ENCODE measurements around the gene DNAJC7. TPM values are rescaled to one million over a fixed set of nuclear protein-coding genes. Genes with fewer than 3 reads are reported as not detected.

Gene DNAJC7
- total RNA-seq, 1 experiment from 2014 or later: 94.6 TPM

- intact Hi-C loops (cut with micrococcal nuclease; ENCODE audit: unreplicated experiment): loop anchor here (2.0 kb wide), 1 partner anchor 221 kb away; no protein-coding TSS in a partner anchor
- H3K27me3 ChIP-seq (replicated peaks; ENCODE audit: insufficient read depth, low read depth, low read length, poor library complexity): no peaks in the 10 kb centered on the region
- TF ChIP-seq, protein P1, sequence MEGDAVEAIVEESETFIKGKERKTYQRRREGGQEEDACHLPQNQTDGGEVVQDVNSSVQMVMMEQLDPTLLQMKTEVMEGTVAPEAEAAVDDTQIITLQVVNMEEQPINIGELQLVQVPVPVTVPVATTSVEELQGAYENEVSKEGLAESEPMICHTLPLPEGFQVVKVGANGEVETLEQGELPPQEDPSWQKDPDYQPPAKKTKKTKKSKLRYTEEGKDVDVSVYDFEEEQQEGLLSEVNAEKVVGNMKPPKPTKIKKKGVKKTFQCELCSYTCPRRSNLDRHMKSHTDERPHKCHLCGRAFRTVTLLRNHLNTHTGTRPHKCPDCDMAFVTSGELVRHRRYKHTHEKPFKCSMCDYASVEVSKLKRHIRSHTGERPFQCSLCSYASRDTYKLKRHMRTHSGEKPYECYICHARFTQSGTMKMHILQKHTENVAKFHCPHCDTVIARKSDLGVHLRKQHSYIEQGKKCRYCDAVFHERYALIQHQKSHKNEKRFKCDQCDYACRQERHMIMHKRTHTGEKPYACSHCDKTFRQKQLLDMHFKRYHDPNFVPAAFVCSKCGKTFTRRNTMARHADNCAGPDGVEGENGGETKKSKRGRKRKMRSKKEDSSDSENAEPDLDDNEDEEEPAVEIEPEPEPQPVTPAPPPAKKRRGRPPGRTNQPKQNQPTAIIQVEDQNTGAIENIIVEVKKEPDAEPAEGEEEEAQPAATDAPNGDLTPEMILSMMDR (conservative IDR thresholded peaks at IDR 0.05; ENCODE audit: low read depth, low read length): 0 out of 2 replicates have a peak, but pooled peaks have one; percentile 31
- TF ChIP-seq EZH2 (IDR thresholded peaks at IDR 0.05; ENCODE audit: borderline replicate concordance, low read depth, low read length, poor library complexity, severe bottlenecking): no peak
- no peaks in the 10 kb centered on the region for H3K4me1 ChIP-seq (ENCODE audit: insufficient read depth, low read length, poor library complexity, severe bottlenecking)
- H3K4me3 ChIP-seq (ENCODE audit: low read depth, low read length, poor library complexity, severe bottlenecking): no peak overlapping the region
- no peaks in the 10 kb centered on the region for H3K9me3 ChIP-seq (ENCODE audit: low read depth, low read length, poor library complexity, severe bottlenecking)
- no peak overlapping the region for H3K27ac ChIP-seq (ENCODE audit: low read depth, low read length, poor library complexity, severe bottlenecking)
- no TSS peak for BruUV-seq (replicated peaks)
- DNase-seq (ENCODE audit: low spot score): peak; percentile 27
- CTCF ChIA-PET: interaction anchor here (0.6 to 1.3 kb wide), 3 partner anchors 29 to 222 kb away, joined by 3 to 4 read pairs (median 3); partner anchors contain the start of gene ODAD4
- no peaks in the 10 kb centered on the region for H3K36me3 ChIP-seq (ENCODE audit: insufficient read depth, low read length, poor library complexity, severe bottlenecking)
- POLR2A ChIA-PET (ENCODE audit: low non-redundant PET): no interaction called here
Observed at GRCh38 chr17:41959336-41960095, 57.7 kb downstream of the DNAJC7 start.

DNA sequence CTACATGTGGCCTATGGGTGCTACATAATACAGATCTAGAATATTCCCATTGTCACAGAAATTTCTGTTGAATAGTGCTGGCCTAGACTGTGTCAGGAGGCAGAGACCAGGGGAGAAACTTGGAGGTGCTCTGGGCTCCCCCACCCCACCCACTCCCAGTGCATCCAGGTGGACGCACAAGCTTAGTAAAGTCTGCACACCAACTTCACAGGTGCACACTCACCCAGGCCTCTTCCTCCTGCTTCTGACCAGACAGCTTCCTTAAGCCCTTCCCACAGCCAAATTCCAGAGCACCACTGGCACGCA lies 58.3 kb downstream of the DNAJC7 start:
- H3K4me3 ChIP-seq (ENCODE audit: low read depth, low read length, poor library complexity, severe bottlenecking): no peak overlapping the region
- no peak for DNase-seq (ENCODE audit: low spot score)
- BruUV-seq (replicated peaks): no TSS peak
- no peaks in the 10 kb centered on the region for H3K4me1 ChIP-seq (ENCODE audit: insufficient read depth, low read length, poor library complexity, severe bottlenecking)
- ChIA-PET POLR2A (ENCODE audit: low non-redundant PET) (no interaction called here), CTCF (interaction anchor here (0.6 to 1.3 kb wide), 4 partner anchors 26 to 221 kb away, joined by 3 to 15 read pairs (median 4); partner anchors contain the start of gene ODAD4)
- intact Hi-C loops (cut with micrococcal nuclease; ENCODE audit: unreplicated experiment): loop anchor here (2.0 kb wide), 1 partner anchor 220 kb away; no protein-coding TSS in a partner anchor
- H3K9me3 ChIP-seq (ENCODE audit: low read depth, low read length, poor library complexity, severe bottlenecking): no peaks in the 10 kb centered on the region
- no peaks in the 10 kb centered on the region for H3K27me3 ChIP-seq (replicated peaks; ENCODE audit: insufficient read depth, low read depth, low read length, poor library complexity)
- H3K36me3 ChIP-seq (ENCODE audit: insufficient read depth, low read length, poor library complexity, severe bottlenecking): no peaks in the 10 kb centered on the region
- no peak overlapping the region for H3K27ac ChIP-seq (ENCODE audit: low read depth, low read length, poor library complexity, severe bottlenecking)
- no peak for TF ChIP-seq EZH2 (IDR thresholded peaks at IDR 0.05; ENCODE audit: borderline replicate concordance, low read depth, low read length, poor library complexity, severe bottlenecking)

DNA sequence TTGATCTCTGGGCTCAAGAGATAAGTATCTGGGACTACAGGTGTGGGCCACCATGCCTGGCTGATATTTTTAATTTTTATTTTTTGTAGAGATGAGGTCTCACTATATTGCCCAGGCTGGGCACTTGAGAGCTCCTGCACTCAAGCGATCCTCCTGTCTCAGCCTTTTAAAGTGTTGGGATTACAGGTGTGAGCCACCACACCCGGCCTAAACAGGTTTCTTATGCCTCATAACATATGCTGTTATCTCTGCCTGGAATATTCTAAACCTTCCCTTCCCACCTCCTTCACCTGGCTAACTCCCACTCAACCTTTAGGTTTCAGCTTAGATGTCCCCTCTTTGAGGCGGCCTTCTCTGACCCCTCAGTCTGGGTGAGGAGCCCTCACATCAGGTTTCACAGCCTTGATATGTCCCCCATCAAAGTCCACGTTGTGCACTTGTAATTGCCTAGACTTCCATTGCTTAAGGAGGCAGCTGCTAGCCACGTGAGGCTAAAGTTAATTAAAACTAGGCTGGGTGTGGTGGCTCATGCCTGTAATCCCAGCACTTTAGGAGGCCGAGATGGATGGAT lies 59.3 kb downstream of the DNAJC7 start:
- TF ChIP-seq, protein P1 (conservative IDR thresholded peaks at IDR 0.05; ENCODE audit: low read depth, low read length): no peak
- TF ChIP-seq EZH2 (IDR thresholded peaks at IDR 0.05; ENCODE audit: borderline replicate concordance, low read depth, low read length, poor library complexity, severe bottlenecking): no peak
- DNase-seq (ENCODE audit: low spot score): no peak
- BruUV-seq (replicated peaks): no TSS peak
- Histone ChIP-seq H3K36me3 (ENCODE audit: insufficient read depth, low read length, poor library complexity, severe bottlenecking) (no peaks in the 10 kb centered on the region), H3K27me3 (replicated peaks; ENCODE audit: insufficient read depth, low read depth, low read length, poor library complexity) (no peaks in the 10 kb centered on the region), H3K4me3 (ENCODE audit: low read depth, low read length, poor library complexity, severe bottlenecking) (no peak overlapping the region), H3K9me3 (ENCODE audit: low read depth, low read length, poor library complexity, severe bottlenecking) (no peaks in the 10 kb centered on the region), H3K27ac (ENCODE audit: low read depth, low read length, poor library complexity, severe bottlenecking) (no peak overlapping the region), H3K4me1 (ENCODE audit: insufficient read depth, low read length, poor library complexity, severe bottlenecking) (no peaks in the 10 kb centered on the region)
- intact Hi-C loops (cut with micrococcal nuclease; ENCODE audit: unreplicated experiment): loop anchor here (2.0 kb wide), 1 partner anchor 219 kb away; no protein-coding TSS in a partner anchor
- ChIA-PET CTCF (interaction anchor here (0.7 kb wide), 1 partner anchor 27 kb away, joined by 15 read pairs; no protein-coding TSS in a partner anchor), POLR2A (ENCODE audit: low non-redundant PET) (no interaction called here)

Measured in A673 (cell line).